GM18907 (cell line): Measurements from ENCODE around the gene IFT122.
"Not testable (repeated sequence)": the region's sequence is repeated elsewhere in the genome, so short reads cannot be mapped to it uniquely, and the experiment has no call there.

Experiments used
- ATAC-seq: cut with Tn5 transposase; IDR thresholded peaks from one replicate; pipeline ENCODE4 v1.9.1; 2021; ENCODE audit warnings: mild to moderate bottlenecking, moderate library complexity; ENCODE audit not compliant: unreplicated experiment

The IFT122 gene

DNA sequence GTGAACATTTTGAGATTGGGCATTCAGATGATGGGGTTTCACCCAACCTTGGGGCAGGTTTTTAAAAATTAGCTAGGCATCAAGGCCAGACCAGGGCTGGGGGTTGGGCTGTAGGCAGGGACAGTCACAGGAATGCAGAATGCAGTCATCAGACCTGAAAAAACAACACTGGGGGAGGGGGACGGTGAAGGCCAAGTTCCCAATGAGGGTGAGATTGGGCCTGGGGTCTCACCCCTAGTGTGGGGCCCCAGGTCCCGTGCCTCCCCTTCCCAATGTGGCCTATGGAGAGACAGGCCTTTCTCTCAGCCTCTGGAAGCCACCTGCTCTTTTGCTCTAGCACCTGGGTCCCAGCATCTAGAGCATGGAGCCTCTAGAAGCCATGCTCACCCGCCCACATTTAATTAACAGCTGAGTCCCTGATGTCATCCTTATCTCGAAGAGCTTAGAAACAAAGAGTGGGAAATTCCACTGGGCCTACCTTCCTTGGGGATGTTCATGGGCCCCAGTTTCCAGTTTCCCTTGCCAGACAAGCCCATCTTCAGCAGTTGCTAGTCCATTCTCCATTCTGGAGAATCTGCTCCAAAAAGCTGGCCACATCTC, 94.5 kb downstream of the IFT122 start:
- ATAC-seq = no peak

DNA sequence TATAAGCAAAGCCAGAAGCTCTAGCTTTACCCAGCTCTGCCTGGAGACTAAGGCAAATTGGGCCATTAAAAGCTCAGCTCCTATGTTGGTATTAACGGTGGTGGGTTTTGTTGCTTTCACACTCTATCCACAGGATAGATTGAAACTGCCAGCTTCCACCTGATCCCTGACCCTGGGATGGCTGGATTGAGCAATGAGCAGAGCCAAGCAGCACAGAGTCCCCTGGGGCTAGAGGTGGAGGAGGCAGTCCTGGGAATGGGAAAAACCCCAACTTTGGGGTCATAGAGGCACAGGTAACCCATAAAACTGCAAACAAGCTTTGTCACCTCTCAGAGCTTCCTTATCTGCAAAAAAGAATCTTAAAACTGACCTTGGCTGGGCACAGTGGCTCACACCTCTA, 95.1 kb downstream of the IFT122 start:
- no peak for ATAC-seq

DNA sequence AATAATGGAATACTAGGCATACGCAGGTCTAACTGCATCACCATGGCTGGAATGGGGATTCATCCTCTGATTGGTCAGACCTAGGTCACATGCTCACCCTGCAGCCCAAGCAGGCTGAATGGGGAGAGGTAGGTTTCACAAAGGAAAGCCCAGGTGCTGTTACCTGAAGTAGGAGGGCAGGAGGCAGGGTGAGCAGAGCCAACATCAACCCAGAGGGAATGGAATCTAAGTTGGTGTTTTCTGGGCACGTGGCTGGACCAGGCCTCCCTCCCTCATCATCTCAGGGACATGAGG, 96.3 kb downstream of the IFT122 start:
- ATAC-seq = no peak

DNA sequence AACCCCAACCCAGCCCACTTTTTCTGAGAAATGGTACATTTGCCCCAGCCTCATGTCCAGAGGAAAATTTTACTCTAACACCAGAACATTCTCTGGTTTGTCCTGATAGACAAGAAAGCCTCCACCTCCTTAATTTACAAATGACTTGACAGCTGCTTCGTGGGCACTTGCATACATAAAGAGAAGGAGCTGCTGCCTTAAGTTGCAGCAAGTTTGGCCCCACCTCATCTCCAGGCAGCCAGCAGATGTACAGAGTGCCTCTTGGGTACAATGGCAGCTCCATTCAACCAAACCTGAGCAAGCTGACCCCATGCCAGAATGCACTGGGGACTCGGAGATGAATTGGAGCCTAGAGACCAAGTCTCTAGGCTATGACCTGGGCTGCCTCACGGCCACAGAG, 96.8 kb downstream of the IFT122 start:
- no peak for ATAC-seq

DNA sequence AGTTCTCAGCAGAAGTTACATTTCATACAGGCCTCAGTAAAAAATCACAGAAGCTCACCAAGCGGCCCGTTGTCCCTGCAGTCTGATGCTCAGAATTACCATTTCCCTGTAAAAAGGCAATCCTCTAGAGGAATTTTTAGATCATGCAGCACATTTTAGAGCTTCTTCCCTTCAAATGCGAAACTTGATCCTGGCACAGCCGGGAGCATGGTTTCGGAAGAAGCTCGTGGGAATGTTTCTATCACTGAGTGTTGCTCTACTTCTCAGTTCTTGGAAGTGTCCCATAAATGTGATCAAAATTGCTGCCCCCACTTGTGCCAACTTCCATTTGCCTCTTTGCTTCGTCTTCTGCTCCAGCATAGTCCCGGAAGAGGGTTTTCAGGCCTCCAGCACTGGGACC, 99.2 kb downstream of the IFT122 start:
- ATAC-seq = no peak

DNA sequence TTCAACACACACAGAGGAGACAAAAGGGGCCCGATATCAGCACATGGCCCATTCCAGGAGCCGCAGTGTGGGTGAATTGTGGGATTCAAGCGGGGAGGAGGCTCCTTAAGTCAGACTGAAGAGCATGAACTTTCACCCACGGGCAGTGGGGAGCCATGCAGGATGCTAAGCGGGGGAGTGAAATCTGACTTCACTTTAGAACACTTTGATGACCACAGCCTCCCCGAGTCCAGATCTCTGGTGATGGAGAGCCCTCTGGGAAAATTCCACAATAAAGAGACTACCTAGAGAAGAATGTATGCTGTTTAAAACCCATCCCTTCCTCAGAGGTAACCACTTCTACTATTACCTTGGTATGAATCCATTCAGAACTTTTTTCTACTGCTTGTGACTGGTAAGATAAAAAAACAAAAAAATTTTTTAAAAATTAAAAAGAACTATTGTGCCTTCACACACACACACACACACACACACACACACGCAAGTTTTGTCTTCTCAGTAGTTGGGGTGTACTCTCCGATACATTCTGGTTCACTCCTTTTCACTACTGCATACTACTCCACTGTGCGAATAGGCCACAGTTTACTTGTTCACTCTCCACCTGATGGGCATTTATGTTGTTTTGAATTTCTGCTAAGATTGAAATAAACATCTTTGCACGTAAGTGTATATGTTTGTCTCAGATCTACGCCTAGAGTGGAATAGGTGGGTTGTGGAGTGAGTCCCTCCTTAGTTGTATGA, 100.9 kb downstream of the IFT122 start:
- ATAC-seq = no peak

DNA sequence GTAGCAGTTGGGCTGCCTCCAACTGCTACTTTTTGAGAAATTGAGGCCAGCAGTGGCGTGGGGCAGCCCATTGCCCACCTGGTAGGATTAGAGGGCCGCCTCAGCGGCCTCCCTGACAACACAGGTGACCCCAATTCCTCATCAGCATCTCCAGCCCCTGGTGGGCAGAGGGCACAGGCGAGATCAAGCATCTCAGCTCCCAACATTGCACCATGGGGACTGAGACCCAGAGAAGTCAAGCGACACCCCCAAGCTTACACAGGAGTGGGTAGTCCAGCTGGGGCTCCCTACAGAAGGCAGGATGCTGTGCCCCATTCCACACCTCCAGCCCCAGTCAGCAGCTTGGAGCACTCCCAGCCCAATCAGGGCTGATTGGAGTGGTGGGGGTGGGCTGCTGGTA, 102.7 kb downstream of the IFT122 start:
- no peak for ATAC-seq

DNA sequence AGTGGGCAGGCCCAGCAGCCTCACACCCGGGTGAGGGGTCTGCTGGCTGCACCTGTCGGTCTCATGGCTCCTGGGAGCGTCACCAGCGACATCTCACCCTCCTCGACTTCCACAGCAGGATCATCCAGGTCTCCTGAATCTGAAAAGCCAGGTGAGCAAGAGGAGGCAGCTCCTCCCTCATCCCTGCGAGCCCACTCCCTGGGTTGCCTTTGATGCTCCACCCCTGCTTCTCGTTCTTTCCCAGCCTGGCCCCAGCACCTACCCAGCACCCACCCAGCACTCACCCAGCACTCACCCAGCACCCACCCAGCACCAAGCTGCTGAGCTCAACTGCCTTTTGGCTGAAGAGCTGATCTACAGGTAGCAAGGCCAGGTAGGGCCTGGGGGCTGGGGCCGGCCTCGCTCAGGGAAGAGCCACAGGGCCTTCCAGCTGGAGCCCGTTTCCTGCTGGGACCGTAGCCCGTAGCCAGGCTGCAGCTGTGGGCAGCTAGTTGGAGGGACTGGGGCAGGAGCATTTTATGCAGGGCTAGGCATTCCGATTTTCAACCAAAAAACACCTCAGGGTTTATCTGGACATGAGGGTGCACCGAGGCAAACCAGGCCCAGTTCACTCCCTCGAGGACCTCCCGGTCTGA, 103.2 kb downstream of the IFT122 start, which contains the start of gene H1-8:
TSS of gene H1-8 (plus strand) at position 20 of the 635 bp plus-strand sequence. CDS start at position 64, 44 bp downstream.
- ATAC-seq = no peak

DNA sequence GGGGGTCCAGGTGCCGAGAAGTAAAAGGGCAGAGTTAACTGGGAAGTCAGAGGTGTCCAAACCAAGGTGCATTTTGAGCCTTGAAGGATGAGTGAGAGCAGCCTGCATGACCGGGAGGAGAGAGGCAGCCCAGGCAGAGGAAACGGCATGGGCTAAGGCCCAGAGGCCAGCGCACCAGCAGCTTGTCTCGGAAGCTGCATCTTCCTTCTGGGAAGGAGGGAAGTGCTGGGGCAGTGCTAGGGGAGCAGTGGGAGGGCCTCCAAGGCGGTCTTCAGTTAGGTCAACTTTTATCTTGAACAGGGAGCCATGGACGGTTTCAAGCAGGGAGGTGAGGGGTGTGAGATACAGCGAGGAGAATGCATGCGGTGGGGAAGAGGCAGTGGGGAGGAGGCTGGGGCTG, 104.0 kb downstream of the IFT122 start:
- no peak for ATAC-seq

DNA sequence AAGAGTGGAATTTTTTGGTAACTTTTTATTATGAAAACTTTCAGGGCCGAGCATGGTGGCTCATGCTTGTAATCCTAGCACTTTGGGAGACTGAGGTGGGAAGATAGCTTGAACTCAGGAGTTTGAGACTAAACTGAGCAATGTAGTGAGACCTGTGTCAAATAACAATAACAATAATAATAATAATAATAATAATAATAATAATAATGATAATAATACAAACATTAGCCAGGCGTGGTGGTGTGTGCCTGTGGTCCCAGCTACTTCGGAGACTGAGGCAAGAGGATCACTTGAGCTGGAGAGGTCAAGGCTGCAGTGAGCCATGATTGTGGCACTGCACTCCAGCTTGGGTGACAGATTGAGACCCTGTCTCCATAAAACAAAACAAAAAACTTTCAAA, 105.9 kb downstream of the IFT122 start:
- not testable (repeated sequence) for ATAC-seq

DNA sequence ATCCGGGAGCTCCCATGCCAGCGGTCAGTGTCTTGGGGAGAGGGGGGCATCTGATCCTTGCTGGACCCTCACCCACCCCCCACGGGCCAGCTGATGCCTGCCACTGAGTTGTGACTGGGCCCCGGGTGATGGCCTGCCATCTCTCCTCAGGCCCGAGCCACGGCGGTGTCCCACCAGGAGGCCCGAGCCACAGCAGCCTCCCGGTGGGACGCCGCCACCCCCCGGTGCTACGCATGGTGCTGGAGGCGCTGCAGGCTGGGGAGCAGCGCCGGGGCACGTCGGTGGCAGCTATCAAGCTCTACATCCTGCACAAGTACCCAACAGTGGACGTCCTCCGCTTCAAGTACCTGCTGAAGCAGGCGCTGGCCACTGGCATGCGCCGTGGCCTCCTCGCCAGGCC, 107.2 kb downstream of the IFT122 start:
- no peak for ATAC-seq

DNA sequence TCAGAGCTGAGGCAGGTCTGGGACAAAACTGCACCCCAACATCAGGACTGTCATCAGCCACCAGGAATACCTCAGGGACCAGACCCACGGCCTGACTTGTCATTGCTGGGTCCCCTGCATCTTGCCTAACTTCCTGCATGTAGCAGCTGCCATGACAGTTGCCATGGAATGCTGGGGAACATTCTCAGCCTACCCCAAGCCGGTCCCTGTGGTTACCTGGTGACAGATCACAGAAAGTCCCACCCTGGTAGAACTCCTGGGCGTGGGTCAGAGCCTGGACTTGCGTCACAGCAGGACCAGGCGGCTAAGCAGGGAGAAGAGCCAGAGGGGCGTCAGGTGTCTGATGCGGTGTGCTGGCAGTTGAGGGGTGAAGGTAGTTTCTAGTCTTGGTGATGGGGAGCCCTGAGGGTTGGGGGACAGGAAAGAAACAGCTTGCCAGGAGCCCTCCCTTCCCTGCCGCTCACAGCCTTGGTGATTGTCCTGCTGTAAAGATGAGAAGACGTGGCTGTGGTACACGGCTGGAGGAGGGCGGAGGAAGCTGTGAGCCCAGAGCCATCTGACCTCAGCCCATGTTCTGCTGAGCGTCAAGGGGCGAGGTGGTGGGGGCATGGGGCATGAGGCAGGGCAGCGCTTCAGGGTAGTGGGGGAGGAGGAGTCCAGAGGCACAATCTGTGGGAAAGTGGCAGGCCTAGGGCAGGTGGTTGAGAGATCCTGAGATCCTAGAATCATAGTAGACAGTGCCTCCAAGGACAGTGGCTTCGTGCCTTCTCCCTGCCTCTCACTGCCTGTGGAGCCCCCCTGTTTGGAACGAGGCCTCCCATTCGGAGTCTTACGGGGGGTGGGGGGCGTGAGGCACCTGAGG, 108.3 kb downstream of the IFT122 start:
- ATAC-seq = no peak

DNA sequence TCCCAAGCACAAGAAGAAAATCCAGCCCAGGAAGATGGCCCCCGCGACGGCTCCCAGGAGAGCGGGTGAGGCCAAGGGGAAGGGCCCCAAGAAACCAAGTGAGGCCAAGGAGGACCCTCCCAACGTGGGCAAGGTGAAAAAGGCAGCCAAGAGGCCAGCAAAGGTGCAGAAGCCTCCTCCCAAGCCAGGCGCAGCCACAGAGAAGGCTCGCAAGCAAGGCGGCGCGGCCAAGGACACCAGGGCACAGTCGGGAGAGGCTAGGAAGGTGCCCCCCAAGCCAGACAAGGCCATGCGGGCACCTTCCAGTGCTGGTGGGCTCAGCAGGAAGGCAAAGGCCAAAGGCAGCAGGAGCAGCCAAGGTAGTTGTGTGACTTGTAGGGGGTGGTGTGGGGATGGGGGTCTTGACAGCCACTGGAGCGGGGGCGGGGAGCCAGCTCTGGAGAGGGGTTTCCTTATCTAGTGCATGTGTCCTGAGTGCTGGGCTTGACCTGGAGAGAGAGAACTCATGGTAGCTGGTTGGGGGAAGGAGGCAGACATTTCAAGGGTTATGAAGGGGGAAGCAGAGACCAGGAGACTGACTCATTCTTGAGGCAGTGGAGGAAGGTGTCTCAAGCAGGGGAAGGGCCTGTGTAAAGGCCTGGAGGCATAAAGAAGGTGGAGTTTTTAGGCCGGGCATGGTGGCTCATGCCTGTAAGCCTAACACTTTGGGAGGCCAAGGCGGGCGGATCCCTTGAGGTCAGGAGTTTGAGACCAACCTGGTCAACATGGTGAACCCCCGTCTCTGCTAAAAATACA, 109.2 kb downstream of the IFT122 start:
- ATAC-seq = no peak

DNA sequence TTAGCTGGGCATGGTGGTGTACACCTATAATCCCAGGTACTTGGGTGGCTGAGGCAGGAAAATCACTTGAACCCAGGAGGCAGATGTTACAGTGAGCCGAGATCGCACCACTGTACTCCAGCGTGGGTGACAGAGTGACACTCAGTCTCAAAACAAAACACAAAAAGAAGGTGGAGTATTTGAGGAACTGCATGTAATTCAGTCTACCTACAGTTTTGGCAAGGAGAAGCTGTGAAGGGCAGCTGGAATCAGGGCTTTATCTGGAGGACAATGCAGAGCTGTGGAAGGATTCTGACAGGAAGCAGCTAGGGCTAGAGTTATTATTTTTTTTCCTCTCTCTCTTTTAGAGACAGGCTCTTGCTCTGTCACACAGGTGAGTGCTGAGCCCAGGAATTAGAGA, 109.8 kb downstream of the IFT122 start:
- no peak for ATAC-seq

DNA sequence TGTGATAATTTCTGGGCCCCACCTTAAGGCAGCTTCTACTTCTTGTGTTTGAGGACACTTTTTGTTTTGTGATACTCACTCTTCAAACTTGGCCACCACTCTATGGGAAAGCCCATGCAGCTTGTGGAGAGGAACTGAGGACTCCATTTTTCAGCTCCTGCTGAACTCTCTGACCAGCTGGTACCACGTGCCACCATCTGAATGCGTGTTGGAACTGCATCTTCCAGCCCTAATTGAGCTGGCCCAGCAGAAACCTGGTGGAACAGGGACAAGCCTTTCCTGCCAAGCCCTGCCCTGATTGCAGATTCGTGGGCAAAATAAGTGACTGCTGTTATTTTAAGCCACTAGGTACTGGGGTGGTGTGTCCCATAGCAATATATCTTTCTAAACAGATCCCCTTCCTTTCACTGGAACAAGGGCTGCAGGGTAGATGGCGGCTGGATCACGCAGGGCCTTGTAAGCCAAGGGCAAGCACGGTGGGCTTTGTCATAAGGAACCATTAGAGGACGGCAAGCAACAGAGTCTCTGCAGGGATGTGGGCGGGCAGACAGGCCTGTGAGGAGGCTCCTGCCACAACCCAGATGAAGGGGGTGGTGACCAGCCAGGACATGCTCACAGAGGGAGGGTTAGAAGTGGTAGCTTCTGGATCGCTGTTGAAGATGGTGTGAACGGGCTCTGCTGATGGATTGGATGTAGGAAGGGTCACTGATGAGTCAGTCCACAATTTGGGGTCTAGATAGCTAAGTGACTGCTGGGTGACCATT, 112.4 kb downstream of the IFT122 start:
- no peak for ATAC-seq

DNA sequence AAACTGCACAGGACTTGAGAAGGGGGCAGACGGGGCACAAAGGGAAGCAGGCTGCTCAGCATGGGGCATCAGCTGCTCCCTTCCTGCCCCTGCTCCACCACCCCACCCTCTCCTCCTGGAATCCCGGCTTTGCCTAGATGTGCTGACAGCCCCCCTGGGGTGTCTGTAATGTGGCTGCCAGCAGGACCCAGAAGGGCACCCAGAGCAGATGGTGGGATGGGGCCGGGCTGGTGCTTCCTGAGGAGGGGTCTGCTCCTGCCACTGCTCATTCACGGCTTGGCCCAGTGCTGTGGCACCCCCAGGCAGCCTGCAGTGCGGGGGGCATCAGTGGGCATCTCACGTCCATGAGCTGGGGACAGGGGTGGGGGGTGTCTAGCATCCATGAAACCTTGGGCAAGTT, 113.1 kb downstream of the IFT122 start:
- ATAC-seq = no peak

DNA sequence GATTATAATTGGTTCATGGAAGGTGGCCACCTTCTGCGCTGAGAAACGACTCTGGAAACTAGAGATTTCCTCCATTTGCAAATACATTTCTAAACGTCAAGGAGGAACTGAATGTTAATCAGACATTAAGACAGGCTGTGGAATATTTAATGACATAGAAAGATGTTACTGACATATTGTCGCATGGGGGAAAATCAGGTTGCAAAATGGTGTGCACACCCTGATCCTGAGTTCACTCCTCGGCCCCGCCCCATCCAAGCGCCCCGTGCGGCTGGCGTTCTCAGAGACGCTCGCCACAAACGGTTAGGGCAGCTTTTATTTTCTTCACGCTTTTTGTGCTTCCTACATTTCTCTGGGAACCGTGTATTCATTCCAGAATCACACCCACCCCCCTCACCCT, 113.7 kb downstream of the IFT122 start:
- no peak for ATAC-seq

DNA sequence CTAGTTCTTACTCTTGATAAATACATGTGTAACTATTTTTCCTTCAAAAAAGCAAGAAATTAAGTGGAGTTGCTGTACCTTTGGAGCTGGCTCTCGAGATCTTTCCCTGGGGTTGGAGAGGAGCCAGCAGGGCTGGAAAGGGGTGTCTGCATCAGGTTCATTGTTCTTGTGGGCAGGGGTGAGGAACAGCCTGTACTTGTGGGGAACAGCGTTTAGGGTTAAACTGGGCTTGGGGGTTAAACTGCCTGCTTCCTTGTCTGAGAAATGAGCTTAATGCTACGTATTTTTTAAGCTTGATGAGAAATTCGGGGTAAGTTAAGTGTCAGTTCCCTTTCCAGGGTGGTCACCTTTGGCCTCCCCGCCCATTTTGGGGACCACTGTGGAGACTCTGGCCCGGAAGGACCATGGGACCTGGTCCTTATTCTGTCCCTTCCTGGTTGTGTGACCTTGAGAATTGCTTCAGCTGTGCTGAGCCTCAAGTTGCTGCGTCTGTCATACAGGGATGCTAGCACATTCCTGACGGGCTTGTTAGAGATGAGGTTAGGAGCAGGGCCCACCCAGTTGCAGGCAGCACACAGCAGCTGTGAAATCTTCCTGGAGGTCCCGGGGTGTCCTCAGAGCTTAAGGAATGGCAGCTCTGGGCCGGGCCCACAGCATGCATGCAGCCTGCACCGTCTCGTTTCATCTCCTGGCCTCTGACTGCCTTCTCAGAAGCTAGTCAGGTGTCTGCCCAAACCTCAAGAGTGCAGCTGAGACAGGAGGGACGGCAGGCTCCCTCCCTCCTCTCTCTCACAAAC, 114.5 kb downstream of the IFT122 start:
- no peak for ATAC-seq

DNA sequence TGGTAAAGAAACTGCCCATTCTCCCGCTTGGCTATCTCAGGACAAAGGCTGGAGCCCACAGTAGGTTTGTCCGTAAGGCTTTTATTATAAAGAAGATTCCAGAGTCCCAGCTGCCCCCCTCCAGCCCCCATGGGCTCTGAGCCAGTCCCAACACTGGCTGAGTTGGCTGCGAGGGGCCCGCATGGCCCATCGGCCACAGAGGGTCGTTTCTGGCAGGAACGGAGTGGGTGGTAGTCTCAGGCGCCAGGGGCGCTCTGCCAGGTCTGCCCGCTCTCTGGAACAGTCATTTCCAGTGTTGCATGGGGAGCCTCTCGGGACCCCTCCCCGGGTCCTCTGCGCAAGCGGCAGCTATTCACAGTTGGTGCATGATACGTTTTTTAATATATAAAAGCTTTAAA, 115.1 kb downstream of the IFT122 start:
- ATAC-seq = no peak
